ENCODE results near the gene ANKRD23. TPM values are rescaled to one million over a fixed set of nuclear protein-coding genes. Genes with fewer than 3 reads are reported as not detected.

The ANKRD23 gene
- total RNA-seq, 1 experiment from 2014 or later: 4.2 TPM

DNA sequence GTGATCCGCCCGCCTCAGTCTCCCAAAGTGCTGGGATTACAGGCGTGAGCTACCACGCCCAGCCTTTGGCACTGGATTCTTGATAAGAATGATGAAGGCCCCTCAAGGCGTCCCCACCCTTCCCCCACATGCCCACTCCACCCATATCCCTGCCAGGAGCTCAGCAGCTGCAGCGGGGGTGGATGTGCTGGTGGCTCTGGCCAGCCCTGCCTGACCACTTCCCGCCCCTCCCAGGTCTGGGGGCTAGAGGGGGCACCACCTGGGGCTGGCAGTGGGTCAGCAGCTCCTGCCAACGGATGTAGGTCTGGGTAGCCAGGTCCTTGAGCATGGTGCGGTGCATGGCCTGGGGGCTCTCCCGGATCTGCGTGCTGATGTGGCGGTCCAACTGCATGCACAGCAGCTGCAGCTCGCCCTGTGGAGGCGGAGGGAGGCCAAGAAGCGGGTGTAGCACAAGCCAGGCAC is 33.8 kb upstream of the ANKRD23 start:
- no peak for DNase-seq (ENCODE audit: low spot score)

DNA sequence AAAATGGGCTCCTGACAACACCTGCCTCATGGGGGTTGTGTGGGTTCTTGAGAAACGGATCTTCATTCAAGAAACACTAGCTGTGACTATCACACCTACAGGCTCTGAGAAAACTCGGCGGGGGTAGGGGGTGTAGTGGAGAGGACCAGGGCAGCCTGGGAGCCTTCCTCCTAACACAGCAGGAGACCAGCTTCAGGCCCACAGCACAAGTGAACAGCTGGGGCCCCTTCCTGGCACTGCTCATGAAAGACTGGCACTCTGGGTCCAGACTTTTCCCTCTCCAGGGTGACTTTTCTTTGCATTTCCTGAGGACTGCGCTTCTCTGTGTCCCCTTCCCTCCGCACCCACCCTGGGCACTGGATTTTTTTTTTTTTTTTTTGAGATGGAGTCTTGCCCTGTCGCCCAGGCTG is 33.2 kb upstream of the ANKRD23 start:
- DNase-seq (ENCODE audit: low spot score): no peak

- no peak for DNase-seq (ENCODE audit: low spot score)
These were observed 32.6 kb upstream of the ANKRD23 start for GRCh38 chr2:96876269-96877041.

DNA sequence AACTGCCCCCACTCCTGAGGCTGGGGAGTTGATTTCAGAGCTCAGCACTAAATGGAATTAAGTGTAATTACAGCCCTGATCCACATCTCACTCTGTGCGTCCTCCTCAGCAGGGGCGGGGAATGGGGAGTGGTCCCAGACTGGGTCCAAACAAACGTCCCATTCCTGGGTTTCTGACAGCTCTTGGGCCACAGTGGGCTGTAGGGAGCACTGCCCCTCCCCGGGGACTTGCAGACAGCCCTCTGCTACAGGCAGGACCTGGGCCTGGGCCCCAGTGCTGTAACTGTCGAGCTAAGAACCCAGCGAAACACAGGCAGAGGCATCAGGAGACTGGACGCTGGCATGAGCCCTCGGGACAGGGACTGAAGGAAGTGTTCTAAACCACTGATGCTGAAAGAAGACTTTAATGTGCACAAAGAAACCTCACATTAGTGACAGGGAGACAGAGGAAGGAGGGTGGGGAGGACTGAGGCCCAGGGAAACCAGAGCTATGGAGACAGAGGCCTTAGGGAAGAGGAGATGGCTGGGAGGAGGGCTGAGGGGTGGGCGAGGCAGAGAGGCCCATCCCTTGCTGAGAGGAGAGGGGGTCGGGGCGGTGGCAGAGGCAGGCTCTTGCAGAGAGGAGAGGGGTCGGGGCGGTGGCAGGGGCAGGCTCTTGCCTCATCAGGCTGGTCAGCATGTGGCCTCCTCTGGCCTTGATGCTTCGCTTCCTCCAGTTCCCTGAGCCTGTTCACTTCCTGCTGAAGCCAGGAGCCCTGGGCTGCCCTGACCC is 31.9 kb upstream of the ANKRD23 start:
- DNase-seq (ENCODE audit: low spot score): no peak

- DNase-seq (ENCODE audit: low spot score): no peak
These were observed 30.5 kb upstream of the ANKRD23 start for GRCh38 chr2:96874198-96874831.

GRCh38 chr2:96873651-96874096 is 29.9 kb upstream of the ANKRD23 start:
- no peak for DNase-seq (ENCODE audit: low spot score)

DNA sequence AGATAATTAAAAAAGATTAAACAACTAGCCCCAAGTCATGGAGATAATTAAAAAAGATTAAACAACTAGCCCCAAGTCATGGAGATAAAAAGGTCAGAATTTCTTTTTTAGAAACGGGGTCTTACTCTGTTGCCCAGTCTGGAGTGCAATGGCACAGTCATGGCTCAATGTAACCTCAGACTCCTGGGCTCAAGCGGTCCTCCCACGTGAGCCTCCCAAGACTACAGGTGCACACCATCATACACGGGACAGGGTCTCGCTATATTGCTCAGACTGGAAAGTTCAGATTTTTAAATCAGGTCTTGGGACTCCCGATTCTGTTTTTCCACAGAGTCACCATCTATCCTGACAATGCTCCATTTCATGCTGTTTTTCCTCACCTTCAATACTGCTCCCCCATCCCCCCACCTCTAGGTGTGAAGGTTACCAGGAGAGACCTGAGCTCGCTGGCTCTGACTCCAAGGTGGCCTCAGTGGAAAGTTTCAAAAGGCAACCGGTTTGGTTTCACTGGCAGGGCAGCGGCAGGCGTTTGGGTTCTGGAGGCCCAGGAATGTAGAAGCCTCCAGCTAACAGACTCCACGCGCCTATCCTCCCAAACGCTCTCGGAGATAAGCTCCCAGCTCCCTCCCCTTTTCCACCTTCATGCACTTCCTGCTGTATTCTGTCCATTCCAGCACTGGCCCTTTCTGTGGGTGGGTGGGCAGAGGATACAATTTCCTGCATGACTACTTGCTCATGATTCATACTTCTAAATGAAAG is 28.9 kb upstream of the ANKRD23 start:
- DNase-seq (ENCODE audit: low spot score): no peak

- no peak for DNase-seq (ENCODE audit: low spot score)
These were observed 26.9 kb upstream of the ANKRD23 start for GRCh38 chr2:96870626-96871255.

- no peak for DNase-seq (ENCODE audit: low spot score)
These were observed 26.2 kb upstream of the ANKRD23 start, which contains the start of gene SEMA4C for GRCh38 chr2:96869822-96870625. Gene SEMA4C, minus strand, starts transcription at chr2:96870080. Its CDS starts 2,194 bp downstream, at chr2:96867886.

GRCh38 chr2:96869281-96869821 is 25.5 kb upstream of the ANKRD23 start:
- peak; percentile 45 for DNase-seq (ENCODE audit: low spot score)

- DNase-seq (ENCODE audit: low spot score): peak; percentile 89
These were observed 24.9 kb upstream of the ANKRD23 start for GRCh38 chr2:96868555-96869280.

- DNase-seq (ENCODE audit: low spot score): no peak
These were observed 24.1 kb upstream of the ANKRD23 start for GRCh38 chr2:96867756-96868554.

DNA sequence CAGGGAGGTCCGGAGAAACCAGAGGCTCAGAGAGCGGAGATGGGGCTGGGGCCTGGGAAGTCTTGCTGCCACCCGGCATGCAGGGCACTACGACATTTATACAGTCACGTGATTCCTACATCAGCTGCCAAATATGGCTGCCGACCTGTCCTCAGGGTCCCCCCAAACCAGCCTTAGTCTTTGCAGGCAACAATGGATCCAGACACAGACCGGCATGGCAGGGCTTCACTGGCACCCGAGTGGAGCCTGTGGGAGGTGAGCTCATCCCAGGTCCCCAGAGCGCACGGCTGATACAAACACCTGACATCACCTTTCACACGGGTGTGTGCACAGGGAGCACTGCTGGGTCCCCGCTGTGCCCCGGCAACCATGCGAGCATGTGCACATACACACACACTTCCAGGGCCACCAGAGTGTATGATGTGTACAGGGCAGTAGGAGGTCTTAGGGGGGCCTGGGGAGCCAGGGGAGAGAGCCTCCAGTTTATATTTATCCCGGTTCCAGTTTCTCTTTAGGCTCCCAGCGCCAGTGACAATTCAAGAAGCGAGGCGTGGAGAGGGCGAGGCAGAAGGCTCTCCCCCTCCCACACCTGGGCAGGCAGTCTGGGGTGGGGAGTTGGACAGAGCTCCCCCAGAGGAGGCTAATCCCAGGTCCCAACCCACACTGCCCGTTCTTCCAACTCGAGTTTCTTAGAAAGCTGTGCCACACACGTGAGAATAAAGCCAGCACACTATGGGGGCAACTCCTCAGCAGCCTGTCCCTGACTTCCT is 23.4 kb upstream of the ANKRD23 start:
- no peak for DNase-seq (ENCODE audit: low spot score)

DNA sequence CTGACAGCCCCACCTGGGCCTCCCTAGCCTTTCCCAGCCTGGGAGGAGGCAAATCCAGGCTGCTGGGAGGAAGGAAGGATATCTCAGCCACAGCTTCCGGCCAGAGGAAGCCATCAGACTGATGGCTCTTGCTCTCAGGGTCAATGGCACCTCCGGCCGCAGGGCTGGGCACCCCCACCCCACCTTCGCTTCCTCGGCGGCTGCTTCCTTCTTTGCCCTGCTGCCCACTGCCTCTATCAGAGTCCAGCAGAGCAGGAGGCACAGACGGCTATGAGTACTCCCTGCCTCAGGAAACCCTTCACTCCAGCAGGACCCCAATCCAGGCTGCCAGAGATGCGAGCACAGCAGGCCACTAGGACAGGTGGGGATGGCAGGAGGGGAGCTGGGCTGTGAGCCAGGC is 22.8 kb upstream of the ANKRD23 start:
- DNase-seq (ENCODE audit: low spot score): no peak

DNA sequence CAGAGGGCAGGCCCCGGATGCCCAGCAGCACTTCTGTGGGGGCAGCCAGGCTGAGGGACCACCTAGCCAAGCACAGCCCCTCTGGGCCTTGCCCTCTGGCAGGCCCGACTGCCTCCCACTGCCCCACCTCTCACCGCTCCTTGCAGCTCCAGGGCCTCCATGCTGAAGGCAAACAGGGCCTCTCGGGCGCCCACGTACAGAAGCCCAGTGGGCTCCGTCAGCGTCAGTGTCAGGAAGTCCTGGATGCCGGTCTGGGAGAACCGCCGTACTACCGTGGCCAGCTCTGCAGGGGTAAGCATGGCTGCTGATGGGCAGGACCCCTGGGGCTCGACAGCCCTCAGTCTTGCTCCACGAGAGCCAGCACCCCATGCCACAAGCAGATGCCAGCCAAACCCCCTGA is 22.3 kb upstream of the ANKRD23 start:
- no peak for DNase-seq (ENCODE audit: low spot score)

DNA sequence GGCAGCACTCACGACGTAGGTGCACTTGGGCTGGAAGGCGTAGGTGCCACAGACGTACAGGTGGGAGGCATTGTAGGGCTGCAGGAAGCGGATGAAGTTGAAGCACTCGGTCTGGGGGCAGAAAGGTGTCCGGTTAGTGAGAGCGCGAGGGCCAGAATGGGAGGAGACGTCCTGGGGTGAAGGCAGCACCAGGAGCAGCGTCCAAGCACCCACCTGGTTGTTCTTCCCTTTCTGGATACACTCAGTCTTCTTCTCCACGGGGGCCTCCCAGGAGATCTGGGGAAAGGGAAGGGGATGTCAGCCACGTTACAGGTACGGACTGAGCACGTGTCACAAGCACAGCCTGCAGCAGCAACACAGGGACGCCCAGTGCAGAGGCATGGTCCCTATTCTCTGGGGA is 21.8 kb upstream of the ANKRD23 start:
- no peak for DNase-seq (ENCODE audit: low spot score)

- DNase-seq (ENCODE audit: low spot score): no peak
These were observed 20.7 kb upstream of the ANKRD23 start for GRCh38 chr2:96864343-96865091.

Data from A172 (cell line).